WTC11 (cell line): ENCODE results near the gene TPBGL.

Source experiments
- JUN ChIP-seq: sonication (generic); formaldehyde crosslinking; IDR thresholded peaks from 2 replicates; pipeline ENCODE4 v1.8.0; 2023; ENCODE audit warnings: mild to moderate bottlenecking, missing genetic modification reagents
- NR2C2 ChIP-seq: sonication (generic); formaldehyde crosslinking; IDR thresholded peaks from 2 replicates; pipeline ENCODE4 v1.8.0; 2022; ENCODE audit warnings: mild to moderate bottlenecking, missing genetic modification reagents
- SMAD3 ChIP-seq: sonication (generic); formaldehyde crosslinking; IDR thresholded peaks from 2 replicates; pipeline ENCODE4 v1.8.0; 2022; ENCODE audit warnings: missing genetic modification reagents, mild to moderate bottlenecking, borderline replicate concordance
- SP1 ChIP-seq: sonication (generic); formaldehyde crosslinking; conservative IDR thresholded peaks from 2 replicates; pipeline ENCODE4 v1.8.1; 2022; ENCODE audit warnings: missing genetic modification reagents
- TCF7 ChIP-seq: sonication (generic); formaldehyde crosslinking; IDR thresholded peaks from 2 replicates; pipeline ENCODE4 v1.8.0; 2022; ENCODE audit warnings: mild to moderate bottlenecking, low read depth, missing genetic modification reagents, moderate library complexity
- ZNF121 ChIP-seq: sonication (generic); formaldehyde crosslinking; IDR thresholded peaks from 2 replicates; pipeline ENCODE4 v1.8.0; 2023; ENCODE audit warnings: missing genetic modification reagents
- TF ChIP-seq, protein P1 (sequence below): sonication (generic); formaldehyde crosslinking; IDR thresholded peaks from 2 replicates; pipeline ENCODE4 v1.8.1; 2022; ENCODE audit warnings: low read depth, missing genetic modification reagents, borderline replicate concordance
- TF ChIP-seq, protein P2 (sequence below): sonication (generic); formaldehyde crosslinking; IDR thresholded peaks from 2 replicates; pipeline ENCODE4 v1.8.0; 2022; ENCODE audit warnings: missing genetic modification reagents
- TF ChIP-seq, protein P3 (sequence below): sonication (generic); formaldehyde crosslinking; IDR thresholded peaks from 2 replicates; pipeline ENCODE4 v1.8.1; 2023; ENCODE audit warnings: mild to moderate bottlenecking, missing genetic modification reagents, moderate library complexity
- TF ChIP-seq, protein P4 (sequence below): sonication (generic); formaldehyde crosslinking; IDR thresholded peaks from 2 replicates; pipeline ENCODE4 v1.8.1; 2023; ENCODE audit warnings: mild to moderate bottlenecking, missing genetic modification reagents
- TF ChIP-seq, protein P5 (sequence below): fragments of 200-600 bp; IDR thresholded peaks from 2 replicates; pipeline ENCODE4 v1.8.0; 2022; ENCODE audit warnings: antibody characterized with exemption
- TF ChIP-seq, protein P6 (sequence below): sonication (generic); formaldehyde crosslinking; IDR thresholded peaks from 2 replicates; pipeline ENCODE4 v1.8.0; 2022; ENCODE audit warnings: mild to moderate bottlenecking, missing genetic modification reagents
- TF ChIP-seq, protein P7 (sequence below): fragments of 250-450 bp; sonication (Bioruptor Pico); IDR thresholded peaks from 2 replicates; pipeline ENCODE4 v2.1.2; 2022; ENCODE audit warnings: mild to moderate bottlenecking, moderate library complexity
- TF ChIP-seq, protein P8 (sequence below): sonication (generic); formaldehyde crosslinking; IDR thresholded peaks from 2 replicates; pipeline ENCODE4 v1.8.1; 2023; ENCODE audit warnings: mild to moderate bottlenecking, moderate library complexity, missing genetic modification reagents

DNA sequence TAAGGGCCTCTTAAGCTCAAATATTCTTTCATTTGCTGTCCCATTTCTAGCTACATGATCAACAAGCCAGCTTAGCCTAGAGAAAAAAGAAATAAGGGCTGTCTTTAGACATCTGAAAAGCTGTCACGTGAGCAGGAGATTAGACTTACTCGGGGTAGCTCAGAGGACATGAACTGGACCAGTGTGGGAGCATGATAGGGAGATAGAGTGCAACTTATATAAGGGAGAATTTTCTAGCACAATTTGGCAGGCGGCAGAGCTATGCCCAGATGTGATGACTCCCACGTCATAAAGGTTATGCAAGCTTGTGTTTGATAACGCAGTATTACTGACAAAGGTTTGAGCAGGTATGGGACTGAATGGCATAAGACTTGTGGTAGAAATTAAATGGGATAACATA is 28.2 kb upstream of the TPBGL start:
- TF ChIP-seq, protein P1, sequence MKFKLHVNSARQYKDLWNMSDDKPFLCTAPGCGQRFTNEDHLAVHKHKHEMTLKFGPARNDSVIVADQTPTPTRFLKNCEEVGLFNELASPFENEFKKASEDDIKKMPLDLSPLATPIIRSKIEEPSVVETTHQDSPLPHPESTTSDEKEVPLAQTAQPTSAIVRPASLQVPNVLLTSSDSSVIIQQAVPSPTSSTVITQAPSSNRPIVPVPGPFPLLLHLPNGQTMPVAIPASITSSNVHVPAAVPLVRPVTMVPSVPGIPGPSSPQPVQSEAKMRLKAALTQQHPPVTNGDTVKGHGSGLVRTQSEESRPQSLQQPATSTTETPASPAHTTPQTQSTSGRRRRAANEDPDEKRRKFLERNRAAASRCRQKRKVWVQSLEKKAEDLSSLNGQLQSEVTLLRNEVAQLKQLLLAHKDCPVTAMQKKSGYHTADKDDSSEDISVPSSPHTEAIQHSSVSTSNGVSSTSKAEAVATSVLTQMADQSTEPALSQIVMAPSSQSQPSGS (CRISPR knock-in tag) = no peak
- TF ChIP-seq ZNF121 (CRISPR knock-in tag) = no peak
- TF ChIP-seq, protein P2, sequence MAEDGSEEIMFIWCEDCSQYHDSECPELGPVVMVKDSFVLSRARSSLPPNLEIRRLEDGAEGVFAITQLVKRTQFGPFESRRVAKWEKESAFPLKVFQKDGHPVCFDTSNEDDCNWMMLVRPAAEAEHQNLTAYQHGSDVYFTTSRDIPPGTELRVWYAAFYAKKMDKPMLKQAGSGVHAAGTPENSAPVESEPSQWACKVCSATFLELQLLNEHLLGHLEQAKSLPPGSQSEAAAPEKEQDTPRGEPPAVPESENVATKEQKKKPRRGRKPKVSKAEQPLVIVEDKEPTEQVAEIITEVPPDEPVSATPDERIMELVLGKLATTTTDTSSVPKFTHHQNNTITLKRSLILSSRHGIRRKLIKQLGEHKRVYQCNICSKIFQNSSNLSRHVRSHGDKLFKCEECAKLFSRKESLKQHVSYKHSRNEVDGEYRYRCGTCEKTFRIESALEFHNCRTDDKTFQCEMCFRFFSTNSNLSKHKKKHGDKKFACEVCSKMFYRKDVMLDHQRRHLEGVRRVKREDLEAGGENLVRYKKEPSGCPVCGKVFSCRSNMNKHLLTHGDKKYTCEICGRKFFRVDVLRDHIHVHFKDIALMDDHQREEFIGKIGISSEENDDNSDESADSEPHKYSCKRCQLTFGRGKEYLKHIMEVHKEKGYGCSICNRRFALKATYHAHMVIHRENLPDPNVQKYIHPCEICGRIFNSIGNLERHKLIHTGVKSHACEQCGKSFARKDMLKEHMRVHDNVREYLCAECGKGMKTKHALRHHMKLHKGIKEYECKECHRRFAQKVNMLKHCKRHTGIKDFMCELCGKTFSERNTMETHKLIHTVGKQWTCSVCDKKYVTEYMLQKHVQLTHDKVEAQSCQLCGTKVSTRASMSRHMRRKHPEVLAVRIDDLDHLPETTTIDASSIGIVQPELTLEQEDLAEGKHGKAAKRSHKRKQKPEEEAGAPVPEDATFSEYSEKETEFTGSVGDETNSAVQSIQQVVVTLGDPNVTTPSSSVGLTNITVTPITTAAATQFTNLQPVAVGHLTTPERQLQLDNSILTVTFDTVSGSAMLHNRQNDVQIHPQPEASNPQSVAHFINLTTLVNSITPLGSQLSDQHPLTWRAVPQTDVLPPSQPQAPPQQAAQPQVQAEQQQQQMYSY (CRISPR knock-in tag) = no peak
- TF ChIP-seq, protein P3, sequence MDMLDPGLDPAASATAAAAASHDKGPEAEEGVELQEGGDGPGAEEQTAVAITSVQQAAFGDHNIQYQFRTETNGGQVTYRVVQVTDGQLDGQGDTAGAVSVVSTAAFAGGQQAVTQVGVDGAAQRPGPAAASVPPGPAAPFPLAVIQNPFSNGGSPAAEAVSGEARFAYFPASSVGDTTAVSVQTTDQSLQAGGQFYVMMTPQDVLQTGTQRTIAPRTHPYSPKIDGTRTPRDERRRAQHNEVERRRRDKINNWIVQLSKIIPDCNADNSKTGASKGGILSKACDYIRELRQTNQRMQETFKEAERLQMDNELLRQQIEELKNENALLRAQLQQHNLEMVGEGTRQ (CRISPR knock-in tag) = no peak
- TF ChIP-seq, protein P4, sequence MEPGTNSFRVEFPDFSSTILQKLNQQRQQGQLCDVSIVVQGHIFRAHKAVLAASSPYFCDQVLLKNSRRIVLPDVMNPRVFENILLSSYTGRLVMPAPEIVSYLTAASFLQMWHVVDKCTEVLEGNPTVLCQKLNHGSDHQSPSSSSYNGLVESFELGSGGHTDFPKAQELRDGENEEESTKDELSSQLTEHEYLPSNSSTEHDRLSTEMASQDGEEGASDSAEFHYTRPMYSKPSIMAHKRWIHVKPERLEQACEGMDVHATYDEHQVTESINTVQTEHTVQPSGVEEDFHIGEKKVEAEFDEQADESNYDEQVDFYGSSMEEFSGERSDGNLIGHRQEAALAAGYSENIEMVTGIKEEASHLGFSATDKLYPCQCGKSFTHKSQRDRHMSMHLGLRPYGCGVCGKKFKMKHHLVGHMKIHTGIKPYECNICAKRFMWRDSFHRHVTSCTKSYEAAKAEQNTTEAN (CRISPR knock-in tag) = no peak
- TF ChIP-seq, protein P5, sequence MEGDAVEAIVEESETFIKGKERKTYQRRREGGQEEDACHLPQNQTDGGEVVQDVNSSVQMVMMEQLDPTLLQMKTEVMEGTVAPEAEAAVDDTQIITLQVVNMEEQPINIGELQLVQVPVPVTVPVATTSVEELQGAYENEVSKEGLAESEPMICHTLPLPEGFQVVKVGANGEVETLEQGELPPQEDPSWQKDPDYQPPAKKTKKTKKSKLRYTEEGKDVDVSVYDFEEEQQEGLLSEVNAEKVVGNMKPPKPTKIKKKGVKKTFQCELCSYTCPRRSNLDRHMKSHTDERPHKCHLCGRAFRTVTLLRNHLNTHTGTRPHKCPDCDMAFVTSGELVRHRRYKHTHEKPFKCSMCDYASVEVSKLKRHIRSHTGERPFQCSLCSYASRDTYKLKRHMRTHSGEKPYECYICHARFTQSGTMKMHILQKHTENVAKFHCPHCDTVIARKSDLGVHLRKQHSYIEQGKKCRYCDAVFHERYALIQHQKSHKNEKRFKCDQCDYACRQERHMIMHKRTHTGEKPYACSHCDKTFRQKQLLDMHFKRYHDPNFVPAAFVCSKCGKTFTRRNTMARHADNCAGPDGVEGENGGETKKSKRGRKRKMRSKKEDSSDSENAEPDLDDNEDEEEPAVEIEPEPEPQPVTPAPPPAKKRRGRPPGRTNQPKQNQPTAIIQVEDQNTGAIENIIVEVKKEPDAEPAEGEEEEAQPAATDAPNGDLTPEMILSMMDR = no peak
- TF ChIP-seq SP1 (CRISPR knock-in tag) = no peak
- TF ChIP-seq, protein P6, sequence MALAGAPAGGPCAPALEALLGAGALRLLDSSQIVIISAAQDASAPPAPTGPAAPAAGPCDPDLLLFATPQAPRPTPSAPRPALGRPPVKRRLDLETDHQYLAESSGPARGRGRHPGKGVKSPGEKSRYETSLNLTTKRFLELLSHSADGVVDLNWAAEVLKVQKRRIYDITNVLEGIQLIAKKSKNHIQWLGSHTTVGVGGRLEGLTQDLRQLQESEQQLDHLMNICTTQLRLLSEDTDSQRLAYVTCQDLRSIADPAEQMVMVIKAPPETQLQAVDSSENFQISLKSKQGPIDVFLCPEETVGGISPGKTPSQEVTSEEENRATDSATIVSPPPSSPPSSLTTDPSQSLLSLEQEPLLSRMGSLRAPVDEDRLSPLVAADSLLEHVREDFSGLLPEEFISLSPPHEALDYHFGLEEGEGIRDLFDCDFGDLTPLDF (CRISPR knock-in tag) = no peak
- no peak for TF ChIP-seq TCF7 (CRISPR knock-in tag)
- TF ChIP-seq SMAD3 (CRISPR knock-in tag) = no peak
- TF ChIP-seq, protein P7, sequence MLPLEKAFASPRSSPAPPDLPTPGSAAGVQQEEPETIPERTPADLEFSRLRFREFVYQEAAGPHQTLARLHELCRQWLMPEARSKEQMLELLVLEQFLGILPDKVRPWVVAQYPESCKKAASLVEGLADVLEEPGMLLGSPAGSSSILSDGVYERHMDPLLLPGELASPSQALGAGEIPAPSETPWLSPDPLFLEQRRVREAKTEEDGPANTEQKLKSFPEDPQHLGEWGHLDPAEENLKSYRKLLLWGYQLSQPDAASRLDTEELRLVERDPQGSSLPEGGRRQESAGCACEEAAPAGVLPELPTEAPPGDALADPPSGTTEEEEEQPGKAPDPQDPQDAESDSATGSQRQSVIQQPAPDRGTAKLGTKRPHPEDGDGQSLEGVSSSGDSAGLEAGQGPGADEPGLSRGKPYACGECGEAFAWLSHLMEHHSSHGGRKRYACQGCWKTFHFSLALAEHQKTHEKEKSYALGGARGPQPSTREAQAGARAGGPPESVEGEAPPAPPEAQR = no peak
- TF ChIP-seq NR2C2 = no peak
- no peak for TF ChIP-seq JUN (CRISPR knock-in tag)
- TF ChIP-seq, protein P8, sequence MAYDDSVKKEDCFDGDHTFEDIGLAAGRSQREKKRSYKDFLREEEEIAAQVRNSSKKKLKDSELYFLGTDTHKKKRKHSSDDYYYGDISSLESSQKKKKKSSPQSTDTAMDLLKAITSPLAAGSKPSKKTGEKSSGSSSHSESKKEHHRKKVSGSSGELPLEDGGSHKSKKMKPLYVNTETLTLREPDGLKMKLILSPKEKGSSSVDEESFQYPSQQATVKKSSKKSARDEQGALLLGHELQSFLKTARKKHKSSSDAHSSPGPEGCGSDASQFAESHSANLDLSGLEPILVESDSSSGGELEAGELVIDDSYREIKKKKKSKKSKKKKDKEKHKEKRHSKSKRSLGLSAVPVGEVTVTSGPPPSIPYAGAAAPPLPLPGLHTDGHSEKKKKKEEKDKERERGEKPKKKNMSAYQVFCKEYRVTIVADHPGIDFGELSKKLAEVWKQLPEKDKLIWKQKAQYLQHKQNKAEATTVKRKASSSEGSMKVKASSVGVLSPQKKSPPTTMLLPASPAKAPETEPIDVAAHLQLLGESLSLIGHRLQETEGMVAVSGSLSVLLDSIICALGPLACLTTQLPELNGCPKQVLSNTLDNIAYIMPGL (CRISPR knock-in tag) = no peak
